ENCODE data around the gene LRRC71.

The LRRC71 gene

DNA sequence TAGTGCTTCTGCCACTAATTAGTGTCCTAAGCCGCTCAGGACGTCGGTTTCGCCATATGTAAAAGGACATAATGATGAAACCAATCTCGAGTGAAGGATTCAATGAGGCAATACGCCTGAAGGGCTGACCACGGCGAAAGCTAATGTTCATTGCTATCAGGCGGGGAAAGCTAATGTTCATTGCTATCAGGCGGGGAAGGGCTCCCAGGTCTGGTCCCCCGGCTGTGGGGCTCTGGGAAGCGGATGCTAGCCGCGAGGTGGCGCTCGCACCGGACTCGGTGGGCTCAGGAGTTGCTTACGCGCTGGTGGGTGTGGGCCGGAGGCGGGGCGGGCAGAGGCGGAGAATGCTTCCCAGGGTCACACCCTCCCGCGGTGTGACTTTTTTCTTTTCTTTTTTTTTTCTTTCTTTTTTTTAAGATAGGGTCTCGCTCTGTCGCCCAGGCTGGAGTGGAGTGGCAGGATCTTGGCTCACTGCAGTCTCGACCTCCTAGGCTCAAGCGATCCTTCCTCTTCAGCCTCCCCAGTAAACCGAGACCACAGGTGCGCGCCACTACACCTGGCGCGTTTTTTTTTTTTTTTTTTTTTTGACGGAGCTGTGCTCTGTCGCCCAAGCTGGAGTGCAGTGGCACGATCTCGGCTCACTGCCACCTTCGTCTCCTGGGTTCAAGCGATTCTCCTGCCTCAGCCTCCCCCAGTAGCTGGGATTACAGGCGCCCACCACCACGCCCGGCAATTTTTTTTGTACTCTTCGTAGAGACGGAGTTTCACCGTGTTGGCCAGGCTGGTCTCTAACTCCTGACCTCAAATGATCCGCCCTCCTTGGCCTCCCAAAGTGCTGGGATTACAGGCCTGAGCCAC lies 28.0 kb upstream of the LRRC71 start:
- DNase-seq (ENCODE audit: low read depth, low spot score): peak; percentile 77

DNA sequence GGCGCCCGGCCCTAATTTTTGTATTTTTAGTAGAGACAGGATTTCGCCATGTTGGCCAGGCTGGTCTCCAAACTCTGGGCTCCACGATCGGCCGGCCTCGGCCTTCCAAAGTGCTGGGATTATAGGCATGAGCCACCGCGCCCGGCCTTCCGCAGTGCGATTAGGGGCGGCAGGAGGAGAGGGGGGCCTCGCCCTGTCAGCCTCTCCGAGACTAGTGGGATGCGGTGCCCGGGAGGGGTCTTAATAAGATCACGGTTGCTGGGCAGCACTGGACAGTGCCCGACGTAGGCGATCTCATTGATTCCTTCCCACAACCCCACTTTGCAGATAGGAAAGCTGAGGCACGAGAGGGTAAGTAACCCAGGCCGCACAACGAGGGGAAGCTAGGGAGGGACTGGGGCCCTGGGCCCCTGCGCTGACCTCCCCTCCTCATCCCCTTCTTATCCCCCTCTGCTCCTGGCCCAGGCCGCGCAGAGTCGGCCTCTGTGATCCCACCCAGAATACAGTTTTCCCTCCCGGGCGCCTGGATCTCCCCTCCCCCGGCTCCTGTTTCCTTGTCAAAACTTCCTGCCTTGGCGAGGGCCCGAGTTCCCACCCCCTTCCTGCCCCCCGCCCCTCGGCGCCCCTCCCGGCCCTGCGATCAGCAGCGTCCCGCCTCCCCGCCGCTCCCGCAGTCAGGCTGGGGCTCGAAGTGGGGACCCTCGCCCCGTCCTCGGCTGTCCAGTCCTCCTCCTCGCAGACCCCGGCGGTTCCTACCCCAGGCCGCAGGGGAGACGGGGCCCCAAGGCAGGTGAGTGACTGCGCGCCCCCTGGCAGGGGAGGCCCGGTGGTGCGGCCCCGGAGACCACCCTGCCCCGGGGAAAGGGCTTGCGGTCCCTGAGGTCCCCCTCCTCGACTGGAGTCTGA lies 27.1 kb upstream of the LRRC71 start, which contains the start of gene PEAR1:
TSS of gene PEAR1 (plus strand) at position 671 of the 906 bp plus-strand sequence. CDS start 10,209 bp downstream, outside the sequence.
- no peak for DNase-seq (ENCODE audit: low read depth, low spot score)

DNA sequence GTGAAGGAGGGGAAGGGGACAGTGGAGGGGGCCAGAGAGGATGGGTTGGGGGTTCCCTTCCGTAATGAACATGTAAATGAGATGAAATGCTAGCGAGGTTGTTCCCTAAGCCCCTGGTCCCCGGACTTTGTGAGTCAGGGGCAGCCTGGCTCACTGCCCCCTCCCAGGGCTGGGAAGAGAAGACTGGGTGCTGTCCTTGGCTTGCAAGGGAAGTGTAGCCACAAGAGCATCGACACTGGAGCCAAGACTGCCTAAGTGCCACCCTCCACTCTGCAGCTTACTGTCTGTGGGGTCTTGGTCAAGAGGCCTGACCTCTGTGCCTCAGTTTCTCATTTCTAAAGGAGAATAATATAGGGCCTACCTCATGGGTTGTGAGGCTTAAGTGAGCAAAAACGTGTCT lies 26.4 kb upstream of the LRRC71 start:
- no peak for DNase-seq (ENCODE audit: low read depth, low spot score)

DNA sequence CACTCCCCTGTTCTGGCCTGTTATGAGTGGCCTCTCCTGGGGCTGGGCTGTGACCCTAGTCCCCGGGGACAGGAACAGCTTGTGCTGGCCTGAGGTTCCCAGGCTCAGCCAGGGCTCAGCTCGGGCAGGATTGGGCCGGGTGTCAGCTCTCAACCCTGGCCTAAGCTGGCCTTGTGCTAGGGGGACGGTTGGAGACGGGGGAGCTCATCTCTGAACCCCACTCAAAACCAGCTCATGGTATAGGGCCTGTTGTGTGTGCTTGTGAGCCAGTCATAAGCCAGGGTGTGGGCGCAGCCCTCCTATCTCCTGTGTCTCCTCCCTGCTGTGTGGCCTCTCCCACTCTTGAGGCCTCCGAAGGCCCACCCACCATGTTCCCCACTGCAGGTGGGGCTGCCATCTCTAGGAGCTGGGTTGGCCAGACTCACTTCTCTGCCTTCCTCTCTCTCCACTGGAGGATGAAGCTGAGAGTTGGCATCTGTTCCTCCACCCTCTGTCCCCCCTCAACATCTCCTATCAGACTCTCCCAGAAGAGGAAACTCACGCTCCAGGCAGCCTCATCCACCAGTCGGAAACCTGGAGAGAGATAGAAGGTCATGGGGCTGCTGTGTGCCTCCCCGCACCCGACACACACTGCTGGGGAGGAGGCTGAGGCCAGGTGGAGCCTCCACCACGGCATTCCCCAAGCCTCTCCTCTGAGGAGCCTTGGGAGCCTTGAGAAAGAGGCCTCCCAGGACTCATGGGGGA lies 25.5 kb upstream of the LRRC71 start:
- DNase-seq (ENCODE audit: low read depth, low spot score): no peak

DNA sequence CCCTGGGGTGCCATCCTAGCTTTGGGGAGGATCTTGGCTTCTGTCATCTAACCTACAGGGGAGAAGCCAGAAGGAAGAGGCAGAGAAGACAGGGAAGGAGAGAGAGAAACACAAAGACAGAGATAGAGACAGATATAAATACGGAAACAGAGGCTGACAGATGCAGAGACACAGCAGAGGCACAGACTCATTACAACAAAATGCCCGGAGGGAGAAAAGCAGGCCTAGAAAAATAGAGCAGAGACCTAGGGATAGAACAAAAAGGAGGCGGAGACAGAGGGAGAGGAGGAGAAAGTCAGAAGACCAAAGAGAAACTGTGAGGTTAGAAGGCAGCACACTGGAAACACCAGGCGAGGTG lies 25.0 kb upstream of the LRRC71 start:
- DNase-seq (ENCODE audit: low read depth, low spot score): no peak

DNA sequence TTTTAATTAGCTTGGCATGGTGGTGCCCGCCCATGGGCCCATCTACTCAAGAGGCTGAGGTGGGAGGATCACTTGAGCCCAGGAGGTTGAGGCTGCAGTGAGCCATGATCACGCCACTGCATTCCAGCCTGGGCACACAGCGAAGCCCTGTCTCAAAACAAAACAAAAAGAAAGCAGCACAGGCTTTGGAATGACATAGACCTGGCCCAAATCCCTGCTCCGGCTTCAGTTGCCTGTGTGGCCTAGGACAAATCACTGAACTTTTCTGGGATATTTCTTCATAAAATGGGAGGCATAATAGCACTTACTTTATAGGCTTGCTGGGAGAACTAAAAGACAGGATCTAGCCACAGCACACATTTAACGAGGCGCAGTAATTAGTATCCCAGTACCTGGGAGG lies 24.5 kb upstream of the LRRC71 start:
- DNase-seq (ENCODE audit: low read depth, low spot score): no peak

DNA sequence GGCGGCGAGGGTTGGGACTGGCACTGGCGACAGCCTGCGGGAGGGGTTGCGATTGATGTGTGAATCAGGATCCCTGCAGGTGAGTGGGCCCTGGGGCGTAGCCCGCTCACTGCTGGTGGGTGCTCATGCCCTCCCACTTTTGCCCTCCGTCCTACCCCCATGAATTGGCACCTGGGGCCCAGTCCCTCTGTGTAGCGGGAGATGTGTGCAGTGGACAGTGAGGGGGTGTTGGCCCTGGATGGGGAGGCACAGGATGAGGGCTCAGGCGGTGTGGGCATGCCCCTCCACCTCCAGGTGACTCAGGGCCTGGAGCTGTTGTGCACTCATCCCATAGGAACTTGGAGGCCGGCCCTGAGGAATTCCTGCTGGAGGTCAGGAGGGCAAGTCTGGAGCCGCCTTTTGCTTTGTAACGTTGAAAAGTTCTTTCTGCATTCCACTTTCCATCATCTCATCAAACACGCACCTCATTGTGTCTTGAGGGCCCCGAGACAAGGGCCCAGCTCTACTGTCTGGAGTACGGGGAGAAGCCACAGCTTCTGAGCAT lies 23.9 kb upstream of the LRRC71 start:
- no peak for DNase-seq (ENCODE audit: low read depth, low spot score)

DNA sequence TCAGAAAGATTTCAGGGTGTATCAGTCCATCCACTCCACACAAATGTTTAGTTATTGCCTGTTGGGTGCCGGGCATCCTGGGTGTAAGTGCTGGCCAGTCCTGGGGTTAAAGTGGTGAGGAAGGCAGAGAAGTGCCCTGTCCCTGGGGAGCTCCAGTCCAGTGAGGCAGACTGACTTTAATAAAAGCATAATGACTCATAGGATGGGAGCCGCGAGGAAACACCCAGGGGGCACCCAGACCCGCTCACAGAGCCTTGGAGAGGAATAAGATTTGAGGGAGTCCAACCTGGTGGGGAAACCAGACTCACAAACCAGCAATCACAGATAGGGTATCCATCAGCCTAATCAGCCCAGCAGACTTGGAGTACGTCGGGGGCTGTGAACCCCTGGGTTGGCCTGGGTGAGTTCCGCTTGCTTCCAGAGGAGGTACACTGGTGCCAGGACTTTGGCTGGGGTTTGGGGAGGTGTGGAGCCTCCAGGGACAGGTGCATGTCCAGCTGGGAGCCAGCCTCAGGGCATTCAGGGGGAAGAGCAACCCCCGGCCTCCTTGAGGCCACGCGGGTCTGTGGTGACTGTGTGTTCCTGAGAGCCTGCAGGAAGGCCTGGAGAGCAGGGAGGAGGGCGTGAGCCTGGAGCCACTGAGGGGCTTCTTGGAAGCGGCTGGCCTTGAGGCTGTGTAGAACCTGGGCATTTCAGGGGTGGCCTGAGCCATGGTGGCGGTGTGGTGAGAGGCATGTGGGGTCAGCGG lies 23.2 kb upstream of the LRRC71 start:
- no peak for DNase-seq (ENCODE audit: low read depth, low spot score)

DNA sequence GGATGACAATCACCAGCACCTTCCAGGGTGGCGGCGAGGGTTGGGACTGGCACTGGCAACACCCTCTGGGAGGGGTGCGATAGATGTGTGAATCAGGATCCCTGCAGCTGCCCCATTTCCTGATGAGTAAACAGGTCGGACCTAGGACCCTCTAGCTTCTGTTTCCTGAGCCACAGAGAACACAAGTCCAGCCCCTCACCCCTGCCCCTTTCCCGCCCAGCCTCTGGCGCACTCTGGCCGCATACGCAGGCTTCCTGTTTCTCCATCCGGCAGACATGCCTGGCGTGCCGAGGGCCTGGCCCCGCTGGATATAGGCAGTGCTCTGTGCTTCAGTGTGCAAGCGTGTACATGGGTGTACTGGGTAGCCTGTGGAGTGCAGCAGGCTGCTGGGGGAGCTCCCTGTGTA lies 22.3 kb upstream of the LRRC71 start:
- DNase-seq (ENCODE audit: low read depth, low spot score): no peak

DNA sequence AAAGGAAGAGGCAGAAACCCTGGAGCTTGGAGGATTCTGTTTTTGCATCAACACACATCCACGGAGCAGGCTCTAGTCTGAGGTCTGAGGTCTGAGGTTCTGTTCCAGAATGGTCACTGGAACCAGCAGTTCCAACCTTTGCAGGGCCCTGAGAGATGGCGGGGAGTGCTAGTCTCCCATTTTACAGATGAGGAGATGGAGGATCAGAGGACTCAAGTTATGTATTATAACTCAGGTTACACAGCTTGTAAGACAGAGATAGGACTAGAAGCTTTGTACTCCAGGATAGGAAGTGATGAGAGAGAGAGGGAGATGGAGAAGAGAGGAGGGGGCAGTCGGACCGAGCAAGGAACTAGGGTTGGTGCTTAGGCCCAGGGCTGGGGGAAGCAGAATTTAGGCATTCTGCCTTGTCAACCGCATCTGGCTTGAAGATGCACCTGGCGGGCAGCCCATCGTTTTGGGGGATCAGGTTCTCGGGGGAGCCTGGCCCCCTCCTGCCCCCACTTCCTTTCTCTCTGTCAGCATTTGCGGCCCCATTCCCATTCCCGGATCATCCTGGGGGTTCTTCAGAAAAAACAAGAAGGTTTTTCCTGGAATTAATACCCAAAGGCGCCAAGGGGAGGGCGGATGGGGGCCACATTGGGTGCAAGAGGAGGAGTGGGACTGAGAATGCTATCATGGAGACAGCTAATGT lies 21.3 kb upstream of the LRRC71 start:
- DNase-seq (ENCODE audit: low read depth, low spot score): no peak

DNA sequence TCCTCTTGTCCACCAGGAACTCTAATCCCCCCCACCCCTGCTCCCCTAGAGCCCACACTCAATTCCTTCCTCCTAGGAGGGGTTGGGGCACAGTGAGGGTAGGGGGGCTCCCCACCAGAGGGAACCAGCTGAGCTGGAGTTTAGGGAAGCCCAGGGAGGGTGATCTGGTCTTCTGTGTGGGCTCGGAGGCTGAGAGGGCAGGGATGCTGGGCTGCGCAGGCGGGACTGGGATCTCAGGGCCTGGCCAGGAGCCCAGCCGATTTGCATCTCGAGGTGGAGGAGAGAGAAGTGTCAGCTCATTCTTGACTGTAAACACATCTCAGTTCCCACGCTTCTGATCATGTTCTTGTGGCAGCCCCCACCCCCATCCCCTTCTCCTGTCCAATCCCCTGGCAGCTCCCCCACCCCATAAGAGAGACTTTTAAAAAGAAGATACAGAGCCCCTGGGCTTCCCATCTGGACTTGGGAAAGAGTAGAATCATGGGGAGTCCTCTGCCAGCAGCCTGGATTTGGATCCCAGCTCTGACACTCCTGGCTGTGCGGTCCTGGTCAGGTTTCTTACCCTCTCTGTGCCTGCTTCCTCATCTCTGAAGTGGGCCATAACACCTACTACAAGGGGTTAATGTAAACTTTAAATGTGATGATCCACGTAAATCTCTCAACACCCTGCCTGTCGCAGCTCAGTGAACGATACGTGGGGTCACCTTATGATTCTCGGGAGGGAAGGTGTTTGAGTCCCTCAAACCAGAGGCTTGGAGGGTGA lies 20.3 kb upstream of the LRRC71 start:
- no peak for DNase-seq (ENCODE audit: low read depth, low spot score)

DNA sequence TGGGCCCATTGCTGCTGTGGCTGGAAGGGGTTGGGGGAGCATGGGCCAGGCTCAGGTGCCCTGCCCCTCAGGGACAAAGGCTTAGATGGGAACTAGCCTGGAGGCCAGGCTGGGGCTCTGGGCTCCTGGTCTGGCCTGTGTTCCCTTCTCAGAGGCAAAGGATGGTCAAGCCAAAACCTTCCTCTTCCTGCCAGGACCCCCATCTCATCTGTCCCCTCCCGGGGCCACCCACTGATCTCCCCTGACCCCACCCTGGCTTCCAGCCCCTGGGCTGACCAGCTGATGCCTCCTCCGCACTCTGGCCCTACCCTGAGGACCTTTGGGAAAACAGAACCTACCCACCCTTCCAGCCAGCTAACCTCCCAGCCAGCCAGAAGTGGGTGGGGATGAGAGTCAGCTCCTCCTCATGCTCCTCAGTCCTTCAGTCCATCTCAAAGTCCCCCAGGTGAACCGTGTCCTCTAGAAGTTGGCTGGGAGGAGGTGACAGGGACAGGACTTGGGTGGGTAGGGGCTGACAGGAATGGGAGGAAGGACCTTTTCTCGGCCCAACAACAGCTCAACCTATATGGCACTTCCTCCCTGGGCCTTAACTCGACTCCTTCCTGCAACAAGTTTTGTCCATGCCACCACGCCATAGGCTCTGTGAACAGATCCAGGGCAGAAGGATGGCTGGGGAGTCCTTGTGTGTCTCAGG lies 19.4 kb upstream of the LRRC71 start:
- DNase-seq (ENCODE audit: low read depth, low spot score): no peak

DNA sequence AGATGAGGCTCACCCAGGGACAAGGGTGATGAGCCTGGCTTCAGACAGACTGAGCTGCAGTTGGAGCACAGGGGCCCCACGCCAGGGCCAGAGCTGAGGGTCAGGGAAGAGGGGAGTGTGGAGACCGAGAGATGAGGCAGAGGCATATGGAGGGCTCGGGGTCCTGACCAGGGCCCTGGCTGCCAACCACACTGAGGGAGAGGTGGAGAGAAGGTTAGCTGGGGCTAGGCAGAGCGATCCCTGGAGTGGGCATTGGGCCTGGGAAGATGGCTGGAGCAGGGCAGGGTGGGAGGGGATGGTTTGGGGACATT lies 18.9 kb upstream of the LRRC71 start:
- no peak for DNase-seq (ENCODE audit: low read depth, low spot score)

DNA sequence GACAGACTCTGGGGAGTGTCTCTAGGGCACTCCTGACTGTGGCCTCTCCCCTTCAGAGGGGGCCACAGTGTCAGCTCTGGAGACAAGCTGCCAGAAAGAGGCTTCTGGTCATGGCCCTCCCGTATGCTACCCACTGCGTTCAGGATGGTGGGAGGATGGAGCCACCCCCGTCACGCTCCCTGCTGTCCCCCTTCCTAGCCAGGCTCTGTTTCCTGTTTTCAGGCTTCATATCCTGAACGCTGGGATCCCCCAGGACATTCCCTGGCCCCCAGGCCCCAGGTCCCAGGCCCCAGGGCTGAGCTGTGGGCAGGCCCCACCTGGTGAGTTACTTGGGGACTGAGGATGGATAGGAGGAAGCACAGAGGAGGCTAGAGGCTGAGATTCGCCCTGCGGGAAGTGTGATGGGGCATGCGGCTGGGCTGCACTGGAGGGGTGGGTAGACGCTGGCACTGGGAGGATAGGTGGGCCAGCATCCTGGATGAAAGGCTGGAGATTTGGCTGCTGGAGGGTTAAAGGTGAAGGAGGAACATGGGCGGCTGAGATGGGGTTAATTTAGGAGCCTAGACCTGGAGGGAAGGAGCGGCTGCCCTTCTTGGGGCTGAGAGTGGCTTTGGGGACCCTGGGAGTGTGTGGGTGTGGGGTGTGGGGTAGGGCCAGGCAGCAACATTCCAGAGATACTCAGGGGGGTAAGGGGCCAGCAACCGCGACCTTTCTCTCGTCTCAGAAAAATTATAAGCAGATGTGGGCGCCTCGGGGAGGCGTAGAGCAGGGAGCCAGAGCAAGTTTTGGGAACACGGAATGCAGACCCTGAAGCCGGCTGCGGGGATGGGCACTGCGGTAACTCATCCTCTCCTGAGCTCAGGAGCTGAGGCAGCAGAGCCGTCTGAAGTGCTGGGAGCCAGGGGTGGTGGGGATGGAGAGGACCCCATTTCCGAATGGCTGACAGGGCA lies 18.2 kb upstream of the LRRC71 start:
- DNase-seq (ENCODE audit: low read depth, low spot score): no peak

DNA sequence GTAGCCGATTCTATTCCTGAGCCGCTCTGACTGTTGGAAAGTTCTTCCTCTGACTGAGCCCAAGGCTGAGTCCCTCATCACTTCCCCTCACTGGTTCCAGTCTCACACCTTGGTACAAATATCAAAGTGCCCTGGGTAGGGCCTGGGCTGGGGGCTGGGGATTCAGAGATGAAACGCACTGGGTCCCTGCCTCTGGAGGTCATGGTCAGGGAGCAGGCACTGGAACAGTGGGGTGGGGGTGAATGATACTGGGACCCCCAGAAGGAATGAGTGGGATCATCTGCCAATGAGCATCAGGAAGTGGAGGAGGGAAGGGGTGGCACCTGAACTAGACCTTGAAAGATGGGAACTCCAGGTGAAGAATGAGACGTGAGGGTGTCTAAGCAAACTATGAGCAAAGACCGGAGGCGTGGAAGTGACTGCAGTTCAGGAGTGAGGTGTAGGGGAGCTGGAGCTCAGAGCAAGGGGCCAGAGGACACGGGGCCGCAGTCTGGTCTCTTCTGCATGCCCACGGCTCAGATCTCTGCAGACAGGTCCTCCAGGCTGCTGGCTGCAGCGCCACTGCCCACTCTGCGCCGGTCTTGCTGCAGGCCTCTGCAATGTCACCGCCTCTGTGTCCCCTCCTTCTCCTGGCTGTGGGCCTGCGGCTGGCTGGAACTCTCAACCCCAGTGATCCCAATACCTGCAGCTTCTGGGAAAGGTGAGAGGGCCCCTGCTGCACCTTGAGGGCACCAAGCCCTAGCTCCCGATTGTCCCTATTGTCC lies 16.9 kb upstream of the LRRC71 start:
- DNase-seq (ENCODE audit: low read depth, low spot score): no peak

DNA sequence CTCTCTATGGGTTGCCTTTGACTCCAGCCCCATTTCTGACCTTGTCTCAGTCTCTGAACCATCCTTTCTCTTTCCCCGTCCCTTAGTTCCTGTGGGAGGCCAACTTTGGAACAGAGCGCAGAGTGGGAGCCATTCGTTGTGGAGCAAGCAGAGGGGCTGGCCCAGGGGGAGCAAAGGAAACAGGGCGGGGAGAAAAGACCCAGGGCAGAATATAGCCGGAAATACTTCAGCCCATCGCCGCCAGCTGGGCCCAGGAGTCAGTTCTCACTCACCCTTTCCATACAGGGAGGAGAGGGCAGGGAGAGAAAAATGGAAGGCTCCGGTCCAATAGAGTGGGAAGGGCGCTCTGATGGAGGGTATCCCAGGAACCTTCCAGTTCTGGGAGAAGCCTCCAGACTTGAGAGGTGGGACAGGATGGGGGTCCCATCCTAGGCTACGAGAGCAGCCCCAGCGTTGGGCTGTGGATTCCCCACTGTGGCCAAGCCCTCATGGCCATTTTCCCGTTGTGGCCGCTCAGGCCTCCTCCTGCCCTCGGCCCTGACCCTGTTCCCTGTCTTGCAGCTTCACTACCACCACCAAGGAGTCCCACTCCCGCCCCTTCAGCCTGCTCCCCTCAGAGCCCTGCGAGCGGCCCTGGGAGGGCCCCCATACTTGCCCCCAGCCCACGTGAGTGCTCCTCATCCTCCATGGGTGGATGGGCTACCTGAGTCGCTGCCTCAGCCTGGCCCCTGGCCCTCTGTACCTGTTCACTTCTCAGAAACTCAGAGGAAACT lies 16.1 kb upstream of the LRRC71 start:
- DNase-seq (ENCODE audit: low read depth, low spot score): no peak

DNA sequence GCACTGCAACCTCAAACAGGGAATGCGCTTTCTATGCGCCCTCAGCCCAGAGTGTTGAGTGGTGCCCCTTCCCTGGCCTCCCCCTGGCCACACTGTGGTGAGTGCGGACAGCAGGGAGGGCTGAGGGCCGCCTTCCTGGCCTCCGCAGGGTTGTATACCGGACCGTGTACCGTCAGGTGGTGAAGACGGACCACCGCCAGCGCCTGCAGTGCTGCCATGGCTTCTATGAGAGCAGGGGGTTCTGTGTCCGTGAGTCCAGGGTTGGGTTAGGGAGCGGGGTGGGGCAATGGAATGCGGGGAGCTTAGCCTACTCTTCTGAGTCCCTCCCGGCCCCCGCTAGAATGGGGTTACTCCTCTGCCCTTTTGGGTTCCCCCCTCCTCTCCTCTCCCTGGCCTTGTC lies 15.3 kb upstream of the LRRC71 start:
- no peak for DNase-seq (ENCODE audit: low read depth, low spot score)

All from smooth muscle cell of the brain vasculature (primary cell).